GM12878 (cell line): Measurements from ENCODE around the gene LACRT. TPM values are rescaled to one million over a fixed set of nuclear protein-coding genes. Genes with fewer than 3 reads are reported as not detected.

ENCODE experiments used
- ATAC-seq: fragments of 200-7000 bp; cut with Tn5 transposase; 3 replicates; pipeline ENCODE4 v1.9.1; 2020; ENCODE audit warnings: mild to moderate bottlenecking, moderate library complexity
- BruUV-seq: library from RNA; stranded (reverse); fragments of 400-500 nt; replicated peaks from 2 replicates; lab custom pipeline; 2021; lab: Mats Ljungman, UMichigan
- CTCF ChIA-PET: fragments of 300-600 bp; sonication (Branson Sonifier 250); formaldehyde crosslinking; extraction: SDS; loops from one replicate; lab custom pipeline; 2021; ENCODE audit warnings: inconsistent platforms; lab: Yijun Ruan, JAX
- POLR2A ChIA-PET: fragments of 350-600 bp; formaldehyde crosslinking; extraction: SDS; loops from one replicate; lab custom pipeline; 2021; ENCODE audit warnings: inconsistent platforms; lab: Charles Lee
- RAD21 ChIA-PET: fragments of 300-600 bp; sonication (Branson Sonifier 250); formaldehyde crosslinking; loops from one replicate; lab custom pipeline; 2023; ENCODE audit warnings: antibody characterized with exemption; ENCODE audit not compliant: unreplicated experiment; lab: Charles Lee
- SMC1A ChIA-PET: fragments of 300-600 bp; sonication (Branson Sonifier 250); formaldehyde crosslinking; loops from one replicate; lab custom pipeline; 2023; ENCODE audit not compliant: unreplicated experiment, uncharacterized antibody; lab: Charles Lee
- DNase-seq: peaks from one replicate; pipeline ENCODE4 v3.0.0-alpha.2; 2011; ENCODE audit warnings: low read depth, low spot score
- FAIRE-seq: peaks from 3 replicates; lab custom pipeline; 2011; peaks lifted over from hg19 to GRCh38; lab: Jason Lieb, UNC
- H2AFZ ChIP-seq: 2 replicates; pipeline ENCODE4 v1.6.0; 2011; ENCODE audit warnings: low read depth, low read length, control low read depth; ENCODE audit not compliant: control insufficient read depth
- H3K27ac ChIP-seq: 2 replicates; pipeline ENCODE4 v1.5.1; 2011; ENCODE audit warnings: control low read depth; ENCODE audit not compliant: control insufficient read depth, insufficient read depth
- H3K27me3 ChIP-seq, 2 experiments: replicated peaks in 1 of 2; 2 replicates each; pipeline versions ENCODE4 v1.6.0 to v1.6.1; 2011; ENCODE audit warnings: low read length in 1 of 2; ENCODE audit not compliant: control insufficient read depth in 2 of 2, insufficient read depth in 2 of 2
- H3K36me3 ChIP-seq, 2 experiments: 2 replicates each; pipeline ENCODE4 v1.5.1; 2011; ENCODE audit warnings: low read length in 1 of 2; ENCODE audit not compliant: control insufficient read depth in 2 of 2, insufficient read depth in 2 of 2
- H3K4me1 ChIP-seq: 2 replicates; pipeline ENCODE4 v1.6.1; 2011; ENCODE audit warnings: mild to moderate bottlenecking, low read length, moderate library complexity, mixed read lengths; ENCODE audit not compliant: control insufficient read depth, insufficient read depth
- H3K4me2 ChIP-seq: 2 replicates; pipeline ENCODE4 v1.6.0; 2011; ENCODE audit warnings: control low read depth; ENCODE audit not compliant: control insufficient read depth, insufficient read depth
- H3K4me3 ChIP-seq: fragments of 200-600 bp; sonication (generic); 2 replicates; pipeline ENCODE4 v1.5.1; 2016
- H3K79me2 ChIP-seq: 2 replicates; pipeline ENCODE4 v1.6.0; 2011; ENCODE audit warnings: low read length; ENCODE audit not compliant: control insufficient read depth, insufficient read depth
- H3K9ac ChIP-seq: 2 replicates; pipeline ENCODE4 v1.8.0; 2011; ENCODE audit warnings: low read length, control low read depth, mixed read lengths; ENCODE audit not compliant: control insufficient read depth, insufficient read depth
- H3K9me3 ChIP-seq: replicated peaks from 3 replicates; pipeline ENCODE4 v1.5.1; 2011; ENCODE audit warnings: mild to moderate bottlenecking, low read length; ENCODE audit not compliant: control insufficient read depth, insufficient read depth
- H4K20me1 ChIP-seq: 2 replicates; pipeline ENCODE4 v1.6.0; 2011; ENCODE audit not compliant: control insufficient read depth, insufficient read depth
- CREM ChIP-seq: IDR thresholded peaks from 2 replicates; pipeline ENCODE4 v1.6.1; 2014; ENCODE audit warnings: antibody characterized with exemption, low read depth
- EED ChIP-seq: sonication (generic); IDR thresholded peaks from 2 replicates; pipeline ENCODE4 v1.6.1; 2016; ENCODE audit warnings: antibody characterized with exemption, low read depth
- ESRRA ChIP-seq: IDR thresholded peaks from 2 replicates; pipeline ENCODE4 v1.6.1; 2012; ENCODE audit warnings: mild to moderate bottlenecking, low read length, improper control_type of control experiment
- FOS ChIP-seq: IDR thresholded peaks from 3 replicates; pipeline ENCODE4 v1.6.1; 2011; ENCODE audit warnings: borderline replicate concordance; ENCODE audit not compliant: insufficient read length; ENCODE audit errors: extremely low read depth
- GATAD2B ChIP-seq: fragments of 450-650 bp; conservative IDR thresholded peaks from 2 replicates; pipeline ENCODE4 v1.6.1; 2017; ENCODE audit warnings: low read depth, mild to moderate bottlenecking, moderate library complexity
- MTA3 ChIP-seq: IDR thresholded peaks from 2 replicates; pipeline ENCODE4 v1.6.1; 2012; ENCODE audit warnings: low read length, inconsistent platforms, borderline replicate concordance
- NFXL1 ChIP-seq: fragments of 450-650 bp; IDR thresholded peaks from 2 replicates; pipeline ENCODE4 v1.6.1; 2017; ENCODE audit warnings: antibody characterized with exemption, mild to moderate bottlenecking, borderline replicate concordance
- RELA ChIP-seq: fragments of 450-650 bp; IDR thresholded peaks from 2 replicates; pipeline ENCODE4 v1.8.0; 2014; ENCODE audit warnings: borderline replicate concordance; ENCODE audit not compliant: partially characterized antibody
- STAT1 ChIP-seq: fragments of 450-650 bp; conservative IDR thresholded peaks from 2 replicates; pipeline ENCODE4 v1.6.1; 2014; ENCODE audit warnings: antibody characterized with exemption, mild to moderate bottlenecking
- ZBED1 ChIP-seq: IDR thresholded peaks from 2 replicates; pipeline ENCODE4 v1.6.1; 2016; ENCODE audit warnings: borderline replicate concordance
- ZNF207 ChIP-seq: fragments of 450-650 bp; IDR thresholded peaks from 2 replicates; pipeline ENCODE4 v1.6.1; 2014; ENCODE audit warnings: antibody characterized with exemption, mild to moderate bottlenecking, borderline replicate concordance
- ZSCAN29 ChIP-seq: fragments of 450-650 bp; IDR thresholded peaks from 2 replicates; pipeline ENCODE4 v1.6.1; 2017; ENCODE audit warnings: mild to moderate bottlenecking, moderate library complexity
- WGBS: methylation state at CpG from one replicate; pipeline ENCODE4 v1.1.6; 2016; ENCODE audit warnings: low lambda C conversion rate; ENCODE audit not compliant: insufficient replicate concordance, insufficient coverage; ENCODE audit errors: missing lambda C conversion rate; 5-methylcytosine and 5-hydroxymethylcytosine counted together
- in situ Hi-C: fragments of 300-500 bp; cut with MboI; formaldehyde crosslinking; loops from 9 replicates; pipeline ENCODE4 v1.14.3; 2018; ENCODE audit warnings: mixed read lengths
- intact Hi-C: fragments of 100-400 bp; cut with micrococcal nuclease; formaldehyde crosslinking; loops from one replicate; pipeline ENCODE4 v1.14.2; 2022; ENCODE audit not compliant: unreplicated experiment
- polyA plus RNA-seq, 11 experiments: library from polyadenylated mRNA; depleted of rRNA in 4 of 11; unstranded in 6 of 11; stranded (reverse) in 5 of 11; fragments of >200 nt; fragmentation: Nextera tagmentation in 4 of 11; fragmentation: Illumina TruSeq in 1 of 11; extraction: Ambion mirVana in 4 of 11; extraction: Trizol in 1 of 11; gene quantifications; 1 replicate in 1 of 11; 2 replicates in 10 of 11; pipeline versions ENCODE4 v1.2.1 to v1.2.3, GENCODE V29; 2011 to 2016; ENCODE audit warnings: inconsistent platforms in 2 of 11, missing spikeins in 2 of 11, low read depth in 1 of 11
- total RNA-seq, 4 experiments: library from RNA; depleted of rRNA in 3 of 4; stranded (reverse); fragments of >200 nt in 3 of 4; fragmentation: Illumina TruSeq in 1 of 4; extraction: Trizol in 1 of 4; gene quantifications; 2 replicates each; pipeline versions ENCODE4 v1.2.1 to v1.2.3, GENCODE V29; 2013 to 2021
- TF ChIP-seq, protein P1 (sequence below): IDR thresholded peaks from 2 replicates; pipeline ENCODE4 v1.6.1; 2012; ENCODE audit warnings: low read length, inconsistent platforms
- TF ChIP-seq, protein P2 (sequence below): fragments of 450-650 bp; IDR thresholded peaks from 2 replicates; pipeline ENCODE4 v1.6.1; 2018; ENCODE audit warnings: mild to moderate bottlenecking, low read depth, moderate library complexity; ENCODE audit not compliant: partially characterized antibody

Gene LACRT
- total and polyA plus RNA-seq, 10 of the 15 experiments (the other 5 are each of a cell fraction or from before 2014, with no cell fraction given), result not detected

DNA sequence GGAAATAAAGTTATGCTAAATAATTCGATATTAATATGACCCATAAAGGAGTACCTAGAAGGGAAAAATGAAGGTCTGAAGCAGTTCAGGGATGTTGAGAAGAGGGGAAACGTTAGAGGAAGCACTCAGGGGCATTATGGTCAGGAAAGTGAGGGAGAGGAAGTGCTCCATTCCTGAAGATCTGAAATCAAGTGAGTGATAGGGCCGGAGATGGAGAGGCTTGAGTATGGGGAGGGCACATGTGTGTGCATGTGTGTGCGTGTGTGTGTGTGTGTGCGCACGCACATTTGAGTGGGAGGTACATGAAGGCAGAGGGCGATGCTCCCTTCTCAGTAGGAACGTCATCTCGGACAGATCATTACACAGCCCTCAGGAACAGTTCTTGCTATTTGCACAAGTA, 18.3 kb upstream of the LACRT start:
- FAIRE-seq (no peak), ATAC-seq (no peak)
- Histone ChIP-seq H3K36me3 (no peaks in the 10 kb centered on the region), H3K9me3 (no peaks in the 10 kb centered on the region), H3K4me1 (no peaks in the 10 kb centered on the region; the same call in 1 of the 2 replicates), H2AFZ (no peak overlapping the region), H3K9ac (no peak overlapping the region), H3K4me3 (no peak overlapping the region), H3K4me2 (no peak overlapping the region)
- ChIA-PET SMC1A (interaction anchor here (0.6 to 1.5 kb wide), 2 partner anchors 9 to 11 kb away, joined by 3 to 4 read pairs; no protein-coding TSS in a partner anchor), POLR2A (no interaction called here)
- in situ Hi-C loops, result no loop called here
- no peak for TF ChIP-seq STAT1
- TF ChIP-seq, protein P1, sequence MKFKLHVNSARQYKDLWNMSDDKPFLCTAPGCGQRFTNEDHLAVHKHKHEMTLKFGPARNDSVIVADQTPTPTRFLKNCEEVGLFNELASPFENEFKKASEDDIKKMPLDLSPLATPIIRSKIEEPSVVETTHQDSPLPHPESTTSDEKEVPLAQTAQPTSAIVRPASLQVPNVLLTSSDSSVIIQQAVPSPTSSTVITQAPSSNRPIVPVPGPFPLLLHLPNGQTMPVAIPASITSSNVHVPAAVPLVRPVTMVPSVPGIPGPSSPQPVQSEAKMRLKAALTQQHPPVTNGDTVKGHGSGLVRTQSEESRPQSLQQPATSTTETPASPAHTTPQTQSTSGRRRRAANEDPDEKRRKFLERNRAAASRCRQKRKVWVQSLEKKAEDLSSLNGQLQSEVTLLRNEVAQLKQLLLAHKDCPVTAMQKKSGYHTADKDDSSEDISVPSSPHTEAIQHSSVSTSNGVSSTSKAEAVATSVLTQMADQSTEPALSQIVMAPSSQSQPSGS, result no peak
- TF ChIP-seq, protein P2, sequence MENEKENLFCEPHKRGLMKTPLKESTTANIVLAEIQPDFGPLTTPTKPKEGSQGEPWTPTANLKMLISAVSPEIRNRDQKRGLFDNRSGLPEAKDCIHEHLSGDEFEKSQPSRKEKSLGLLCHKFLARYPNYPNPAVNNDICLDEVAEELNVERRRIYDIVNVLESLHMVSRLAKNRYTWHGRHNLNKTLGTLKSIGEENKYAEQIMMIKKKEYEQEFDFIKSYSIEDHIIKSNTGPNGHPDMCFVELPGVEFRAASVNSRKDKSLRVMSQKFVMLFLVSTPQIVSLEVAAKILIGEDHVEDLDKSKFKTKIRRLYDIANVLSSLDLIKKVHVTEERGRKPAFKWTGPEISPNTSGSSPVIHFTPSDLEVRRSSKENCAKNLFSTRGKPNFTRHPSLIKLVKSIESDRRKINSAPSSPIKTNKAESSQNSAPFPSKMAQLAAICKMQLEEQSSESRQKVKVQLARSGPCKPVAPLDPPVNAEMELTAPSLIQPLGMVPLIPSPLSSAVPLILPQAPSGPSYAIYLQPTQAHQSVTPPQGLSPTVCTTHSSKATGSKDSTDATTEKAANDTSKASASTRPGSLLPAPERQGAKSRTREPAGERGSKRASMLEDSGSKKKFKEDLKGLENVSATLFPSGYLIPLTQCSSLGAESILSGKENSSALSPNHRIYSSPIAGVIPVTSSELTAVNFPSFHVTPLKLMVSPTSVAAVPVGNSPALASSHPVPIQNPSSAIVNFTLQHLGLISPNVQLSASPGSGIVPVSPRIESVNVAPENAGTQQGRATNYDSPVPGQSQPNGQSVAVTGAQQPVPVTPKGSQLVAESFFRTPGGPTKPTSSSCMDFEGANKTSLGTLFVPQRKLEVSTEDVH, result no peak
- TF ChIP-seq ZBED1, result no peak
- TF ChIP-seq RELA, result no peak
- TF ChIP-seq GATAD2B, result no peak
- no peak for TF ChIP-seq FOS
- no peak for TF ChIP-seq MTA3
- no peak for TF ChIP-seq CREM
- TF ChIP-seq NFXL1, result no peak
- no peak for TF ChIP-seq ZNF207
- TF ChIP-seq ESRRA, result no peak
- no peak for TF ChIP-seq ZSCAN29
- no peak for TF ChIP-seq EED
- TF ChIP-seq, all 136 proteins: peak for 0
- WGBS, result 29% methylated on average over 9 of the region's 9 CpGs
- no peak for DNase-seq
- Histone ChIP-seq H4K20me1 (no peaks in the 10 kb centered on the region), H3K27me3 (peaks cover 0 to 2% of the 10 kb centered on the region in 2 experiments; a peak in 2 of 4 replicates), H3K79me2 (no peaks in the 10 kb centered on the region), H3K27ac (no peak overlapping the region)
- intact Hi-C loops, result no loop called here
- RAD21 ChIA-PET, result no interaction called here
- BruUV-seq, result no TSS peak
- CTCF ChIA-PET, result interaction anchor here (1.6 kb wide), 1 partner anchor 9 kb away, joined by 3 read pairs; no protein-coding TSS in a partner anchor
